ENCODE measurements around the gene AAK1. TPM values are rescaled to one million over a fixed set of nuclear protein-coding genes. Genes with fewer than 3 reads are reported as not detected.
A peak's percentile ranks its signal among the peaks of the same experiment; 100 is the strongest.

The AAK1 gene
- total RNA-seq, 4 donors from 2014 or later, result 28.0 to 35.5 (median 32.8) TPM

DNA sequence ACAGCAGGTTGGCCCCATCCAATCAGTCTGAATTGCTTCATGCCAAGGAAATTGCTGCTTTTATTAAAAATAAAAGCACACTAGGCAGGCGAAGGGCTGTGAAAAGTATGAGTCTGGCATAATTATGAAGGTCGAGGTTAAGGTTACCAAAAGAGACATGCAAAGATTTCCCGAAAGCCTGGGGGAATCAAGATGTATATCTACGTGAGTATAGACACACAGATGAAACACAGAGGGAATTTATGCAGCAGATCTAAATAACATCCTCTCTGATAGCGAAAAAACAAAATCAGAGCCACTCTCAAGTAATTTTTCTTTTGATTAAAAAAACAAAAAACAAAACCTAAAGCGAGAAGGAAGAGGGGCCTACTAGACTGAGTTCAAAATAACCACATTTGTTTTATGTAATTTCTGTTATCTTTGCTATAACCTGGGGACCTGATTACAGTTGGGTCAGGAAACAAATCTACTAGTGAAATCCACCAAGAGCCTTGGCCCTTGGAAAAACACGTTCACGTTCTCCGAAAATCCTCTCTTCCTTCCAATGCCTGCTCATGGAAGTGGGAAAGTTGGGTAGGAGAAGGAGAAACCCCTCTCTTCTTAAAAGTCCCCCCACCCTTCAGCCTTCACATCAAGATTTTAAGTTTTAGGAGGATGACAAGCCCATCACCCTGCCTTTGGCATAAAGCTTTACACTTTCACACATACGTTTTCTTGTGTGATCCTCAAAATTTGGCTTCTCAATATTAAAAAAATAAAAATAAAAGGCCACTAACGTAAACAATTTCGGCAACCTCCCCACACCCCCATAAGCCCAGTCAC lies 1.4 kb downstream of the AAK1 start:
- Histone ChIP-seq H3K27me3 (no peaks in the 10 kb centered on the region), H3K4me1 (peaks cover 26 to 71% (median 31%) of the 10 kb centered on the region in 3 donors), H3K27ac (peak overlapping the region; percentile 29 to 96 (median 93)), H3K4me3 (peak overlapping the region; percentile 85 to 97 (median 92)), H3K9me3 (no peaks in the 10 kb centered on the region), H3K36me3 (peaks cover 0 to 11% (median 0%) of the 10 kb centered on the region in 3 donors)
- WGBS, 2 donors, result 13 to 17% methylated on average over 12 of the region's 12 CpGs
- intact Hi-C loops (cut with DNase I), result loop anchor here (10.0 kb wide), 1 partner anchor 73 kb away; no protein-coding TSS in a partner anchor
- TF ChIP-seq, protein P1, sequence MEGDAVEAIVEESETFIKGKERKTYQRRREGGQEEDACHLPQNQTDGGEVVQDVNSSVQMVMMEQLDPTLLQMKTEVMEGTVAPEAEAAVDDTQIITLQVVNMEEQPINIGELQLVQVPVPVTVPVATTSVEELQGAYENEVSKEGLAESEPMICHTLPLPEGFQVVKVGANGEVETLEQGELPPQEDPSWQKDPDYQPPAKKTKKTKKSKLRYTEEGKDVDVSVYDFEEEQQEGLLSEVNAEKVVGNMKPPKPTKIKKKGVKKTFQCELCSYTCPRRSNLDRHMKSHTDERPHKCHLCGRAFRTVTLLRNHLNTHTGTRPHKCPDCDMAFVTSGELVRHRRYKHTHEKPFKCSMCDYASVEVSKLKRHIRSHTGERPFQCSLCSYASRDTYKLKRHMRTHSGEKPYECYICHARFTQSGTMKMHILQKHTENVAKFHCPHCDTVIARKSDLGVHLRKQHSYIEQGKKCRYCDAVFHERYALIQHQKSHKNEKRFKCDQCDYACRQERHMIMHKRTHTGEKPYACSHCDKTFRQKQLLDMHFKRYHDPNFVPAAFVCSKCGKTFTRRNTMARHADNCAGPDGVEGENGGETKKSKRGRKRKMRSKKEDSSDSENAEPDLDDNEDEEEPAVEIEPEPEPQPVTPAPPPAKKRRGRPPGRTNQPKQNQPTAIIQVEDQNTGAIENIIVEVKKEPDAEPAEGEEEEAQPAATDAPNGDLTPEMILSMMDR (IDR thresholded peaks at IDR 0.05), result no peak
- no peak for TF ChIP-seq POLR2A (IDR thresholded peaks at IDR 0.05)
- DNase-seq, result no peak

DNA sequence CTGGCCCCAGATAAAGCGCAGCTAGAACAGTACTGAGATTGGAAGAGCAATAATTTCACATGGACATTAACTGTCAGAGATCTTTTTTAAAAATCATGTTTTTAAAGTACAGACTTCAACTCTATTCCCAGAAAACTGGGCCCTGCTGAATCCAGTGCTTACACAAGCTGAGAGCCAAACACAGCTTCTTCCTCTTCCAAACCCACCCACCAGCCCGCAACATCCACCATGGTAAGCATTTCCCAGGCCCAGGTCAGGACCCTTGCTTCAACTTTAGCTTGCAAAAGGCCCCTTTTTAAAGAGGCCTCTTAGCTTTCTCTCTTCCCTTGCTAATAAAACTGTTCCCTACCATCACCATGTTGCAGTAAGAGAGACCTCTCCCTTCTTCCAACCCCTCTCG lies 2.1 kb downstream of the AAK1 start:
- intact Hi-C loops (cut with DNase I), result loop anchor here (10.0 kb wide), 1 partner anchor 73 kb away; no protein-coding TSS in a partner anchor
- WGBS, 2 donors, result 34 to 46% methylated on average over 3 of the region's 3 CpGs
- TF ChIP-seq, protein P1 (IDR thresholded peaks at IDR 0.05), result no peak
- no peak for TF ChIP-seq POLR2A (IDR thresholded peaks at IDR 0.05)
- peaks cover 26 to 68% (median 31%) of the 10 kb centered on the region in 3 donors for H3K4me1 ChIP-seq
- peak overlapping the region in 2 of 4 donors; percentile 92 to 96 for H3K27ac ChIP-seq
- no peaks in the 10 kb centered on the region for H3K9me3 ChIP-seq
- DNase-seq, result no peak
- no peaks in the 10 kb centered on the region for H3K27me3 ChIP-seq
- peak overlapping the region; percentile 85 to 97 (median 92) for H3K4me3 ChIP-seq
- H3K36me3 ChIP-seq, result peaks cover 0 to 17% (median 0%) of the 10 kb centered on the region in 3 donors

DNA sequence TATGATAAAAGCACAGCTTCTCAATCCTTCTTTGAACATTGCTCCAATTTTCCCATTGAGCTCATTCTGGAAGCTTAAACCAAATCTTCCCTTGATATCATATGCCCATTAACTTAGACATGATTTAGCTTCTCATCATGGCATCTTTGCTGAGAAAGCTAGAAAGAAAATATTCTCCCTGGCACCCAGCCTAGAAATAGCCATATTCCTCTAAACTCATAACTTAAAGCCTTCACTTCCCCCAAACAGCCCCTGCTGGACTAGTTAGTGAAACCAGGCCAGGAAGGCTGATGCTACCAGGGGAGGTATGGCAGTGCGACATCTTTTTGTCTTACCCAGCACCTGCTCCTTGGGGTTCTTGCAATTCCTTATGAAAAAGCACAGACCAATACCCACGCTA lies 4.3 kb downstream of the AAK1 start:
- DNase-seq, result no peak
- 80 to 100% methylated on average over 1 to 2 of the region's 2 CpGs for WGBS, 2 donors
- H3K9me3 ChIP-seq, result no peaks in the 10 kb centered on the region
- H3K4me3 ChIP-seq, result no peak overlapping the region
- H3K4me1 ChIP-seq, result peaks cover 15 to 52% (median 24%) of the 10 kb centered on the region in 3 donors
- H3K27ac ChIP-seq, result no peak overlapping the region
- TF ChIP-seq, protein P1 (IDR thresholded peaks at IDR 0.05), result no peak
- TF ChIP-seq POLR2A (IDR thresholded peaks at IDR 0.05), result no peak
- no peaks in the 10 kb centered on the region for H3K27me3 ChIP-seq
- intact Hi-C loops (cut with DNase I), result no loop called here
- H3K36me3 ChIP-seq, result peaks cover 0 to 18% (median 0%) of the 10 kb centered on the region in 3 donors

DNA sequence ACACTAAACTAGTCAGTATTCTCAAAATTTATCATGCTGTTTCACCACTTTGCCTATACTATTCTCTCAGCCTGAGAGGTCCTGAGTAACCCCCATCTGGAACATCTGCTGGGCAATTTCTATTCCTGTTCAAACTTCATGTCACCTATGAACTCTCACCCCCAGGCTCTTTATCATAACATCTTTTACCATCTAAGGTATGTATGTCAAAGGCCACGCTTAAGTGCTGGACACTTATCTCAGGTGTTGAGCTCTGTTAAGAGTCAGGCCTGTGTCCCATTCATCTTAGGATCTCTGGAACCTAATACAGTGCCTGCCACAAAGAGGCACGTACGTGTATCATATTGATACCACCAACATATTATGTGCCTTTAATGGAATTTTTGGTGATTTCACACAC lies 4.9 kb downstream of the AAK1 start:
- intact Hi-C loops (cut with DNase I), result no loop called here

More for the DNA sequence above, 4.9 kb downstream of the AAK1 start:
- 87 to 91% methylated on average over 3 of the region's 3 CpGs for WGBS, 2 donors
- Histone ChIP-seq H3K4me1 (peaks cover 14 to 52% (median 24%) of the 10 kb centered on the region in 3 donors), H3K27me3 (no peaks in the 10 kb centered on the region), H3K9me3 (no peaks in the 10 kb centered on the region), H3K36me3 (peaks cover 0 to 18% (median 0%) of the 10 kb centered on the region in 3 donors), H3K27ac (no peak overlapping the region), H3K4me3 (no peak overlapping the region)
- DNase-seq, result no peak
- TF ChIP-seq, protein P1 (IDR thresholded peaks at IDR 0.05), result no peak
- TF ChIP-seq POLR2A (IDR thresholded peaks at IDR 0.05), result no peak

Measured in esophagus squamous epithelium (tissue), 5 donors.